Liver (tissue), 3 donors: Measurements from ENCODE around the gene NUP50.

ENCODE experiments used
- GABPA ChIP-seq, 2 donors: IDR thresholded peaks in 1 of 2; conservative IDR thresholded peaks in 1 of 2; 2 replicates each; pipeline ENCODE4 v1.6.1; 2016; ENCODE audit warnings: antibody characterized with exemption in 2 of 2, mild to moderate bottlenecking in 1 of 2, moderate library complexity in 1 of 2
- JUND ChIP-seq, 2 donors: IDR thresholded peaks; 2 replicates each; pipeline ENCODE4 v1.6.1; 2016; ENCODE audit warnings: antibody characterized with exemption in 2 of 2
- RAD21 ChIP-seq, 2 donors: IDR thresholded peaks; 2 replicates each; pipeline ENCODE4 v1.6.1; 2016; ENCODE audit warnings: antibody characterized with exemption in 2 of 2, mild to moderate bottlenecking in 2 of 2
- TF ChIP-seq, protein P1 (sequence below): fragments of 150-350 bp; IDR thresholded peaks from 2 replicates; pipeline ENCODE4 v1.5.1; 2017; ENCODE audit warnings: improper control_type of control experiment, low read depth, low read length; ENCODE audit not compliant: missing input control
- TF ChIP-seq, protein P2 (sequence below): IDR thresholded peaks from 2 replicates; pipeline ENCODE4 v1.6.1; 2016; ENCODE audit warnings: antibody characterized with exemption
- TF ChIP-seq, protein P3 (sequence below): IDR thresholded peaks from 2 replicates; pipeline ENCODE4 v1.6.1; 2016; ENCODE audit warnings: antibody characterized with exemption, mild to moderate bottlenecking
- donor health status: healthy.
- donor health status: healthy.

DNA sequence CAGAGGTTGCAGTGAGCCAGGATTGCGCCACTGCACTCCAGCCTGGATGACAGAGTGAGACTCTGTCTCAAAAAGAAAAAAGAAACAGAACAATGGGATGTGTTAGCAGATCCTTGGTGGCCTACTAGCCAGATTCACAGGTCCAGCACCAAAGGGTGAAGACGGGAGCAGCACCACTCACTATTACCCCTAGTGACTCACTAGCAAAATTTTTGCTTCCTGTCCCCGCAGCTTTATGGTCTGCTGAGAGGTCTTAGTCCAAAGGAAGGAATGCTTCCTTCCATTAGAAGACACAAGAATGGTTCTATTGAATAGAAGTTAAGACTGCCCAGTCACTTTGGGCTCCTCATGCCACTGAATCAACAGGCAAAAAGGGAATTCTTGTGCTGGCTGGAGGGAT is 35.9 kb upstream of the NUP50 start:
- no peak for TF ChIP-seq GABPA (IDR thresholded peaks at IDR 0.05 in 1 of 2, conservative IDR thresholded peaks at IDR 0.05 in 1 of 2)
- TF ChIP-seq, protein P1, sequence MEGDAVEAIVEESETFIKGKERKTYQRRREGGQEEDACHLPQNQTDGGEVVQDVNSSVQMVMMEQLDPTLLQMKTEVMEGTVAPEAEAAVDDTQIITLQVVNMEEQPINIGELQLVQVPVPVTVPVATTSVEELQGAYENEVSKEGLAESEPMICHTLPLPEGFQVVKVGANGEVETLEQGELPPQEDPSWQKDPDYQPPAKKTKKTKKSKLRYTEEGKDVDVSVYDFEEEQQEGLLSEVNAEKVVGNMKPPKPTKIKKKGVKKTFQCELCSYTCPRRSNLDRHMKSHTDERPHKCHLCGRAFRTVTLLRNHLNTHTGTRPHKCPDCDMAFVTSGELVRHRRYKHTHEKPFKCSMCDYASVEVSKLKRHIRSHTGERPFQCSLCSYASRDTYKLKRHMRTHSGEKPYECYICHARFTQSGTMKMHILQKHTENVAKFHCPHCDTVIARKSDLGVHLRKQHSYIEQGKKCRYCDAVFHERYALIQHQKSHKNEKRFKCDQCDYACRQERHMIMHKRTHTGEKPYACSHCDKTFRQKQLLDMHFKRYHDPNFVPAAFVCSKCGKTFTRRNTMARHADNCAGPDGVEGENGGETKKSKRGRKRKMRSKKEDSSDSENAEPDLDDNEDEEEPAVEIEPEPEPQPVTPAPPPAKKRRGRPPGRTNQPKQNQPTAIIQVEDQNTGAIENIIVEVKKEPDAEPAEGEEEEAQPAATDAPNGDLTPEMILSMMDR, result no peak
- TF ChIP-seq JUND (IDR thresholded peaks at IDR 0.05), result no peak
- TF ChIP-seq, protein P2, sequence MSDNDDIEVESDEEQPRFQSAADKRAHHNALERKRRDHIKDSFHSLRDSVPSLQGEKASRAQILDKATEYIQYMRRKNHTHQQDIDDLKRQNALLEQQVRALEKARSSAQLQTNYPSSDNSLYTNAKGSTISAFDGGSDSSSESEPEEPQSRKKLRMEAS, result no peak
- no peak for TF ChIP-seq RAD21 (IDR thresholded peaks at IDR 0.05)
- TF ChIP-seq, protein P3, sequence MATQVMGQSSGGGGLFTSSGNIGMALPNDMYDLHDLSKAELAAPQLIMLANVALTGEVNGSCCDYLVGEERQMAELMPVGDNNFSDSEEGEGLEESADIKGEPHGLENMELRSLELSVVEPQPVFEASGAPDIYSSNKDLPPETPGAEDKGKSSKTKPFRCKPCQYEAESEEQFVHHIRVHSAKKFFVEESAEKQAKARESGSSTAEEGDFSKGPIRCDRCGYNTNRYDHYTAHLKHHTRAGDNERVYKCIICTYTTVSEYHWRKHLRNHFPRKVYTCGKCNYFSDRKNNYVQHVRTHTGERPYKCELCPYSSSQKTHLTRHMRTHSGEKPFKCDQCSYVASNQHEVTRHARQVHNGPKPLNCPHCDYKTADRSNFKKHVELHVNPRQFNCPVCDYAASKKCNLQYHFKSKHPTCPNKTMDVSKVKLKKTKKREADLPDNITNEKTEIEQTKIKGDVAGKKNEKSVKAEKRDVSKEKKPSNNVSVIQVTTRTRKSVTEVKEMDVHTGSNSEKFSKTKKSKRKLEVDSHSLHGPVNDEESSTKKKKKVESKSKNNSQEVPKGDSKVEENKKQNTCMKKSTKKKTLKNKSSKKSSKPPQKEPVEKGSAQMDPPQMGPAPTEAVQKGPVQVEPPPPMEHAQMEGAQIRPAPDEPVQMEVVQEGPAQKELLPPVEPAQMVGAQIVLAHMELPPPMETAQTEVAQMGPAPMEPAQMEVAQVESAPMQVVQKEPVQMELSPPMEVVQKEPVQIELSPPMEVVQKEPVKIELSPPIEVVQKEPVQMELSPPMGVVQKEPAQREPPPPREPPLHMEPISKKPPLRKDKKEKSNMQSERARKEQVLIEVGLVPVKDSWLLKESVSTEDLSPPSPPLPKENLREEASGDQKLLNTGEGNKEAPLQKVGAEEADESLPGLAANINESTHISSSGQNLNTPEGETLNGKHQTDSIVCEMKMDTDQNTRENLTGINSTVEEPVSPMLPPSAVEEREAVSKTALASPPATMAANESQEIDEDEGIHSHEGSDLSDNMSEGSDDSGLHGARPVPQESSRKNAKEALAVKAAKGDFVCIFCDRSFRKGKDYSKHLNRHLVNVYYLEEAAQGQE, result no peak
